ENCODE data around the gene ERN1. TPM values are rescaled to one million over a fixed set of nuclear protein-coding genes. Genes with fewer than 3 reads are reported as not detected.

ERN1 gene
- polyA plus RNA-seq, 1 donor from 2014 or later: 2.3 TPM

- no peak overlapping the region for H3K4me3 ChIP-seq (ENCODE audit: low read length)
- H3K4me2 ChIP-seq (ENCODE audit: low read length): no peak overlapping the region
- no peaks in the 10 kb centered on the region for H3K9me2 ChIP-seq (ENCODE audit: insufficient read depth, low read length)
- H3K79me2 ChIP-seq (replicated peaks; ENCODE audit: insufficient read depth, low read length): no peaks in the 10 kb centered on the region
- H3K36me3 ChIP-seq (ENCODE audit: insufficient read depth, low read length): no peaks in the 10 kb centered on the region
- no peaks in the 10 kb centered on the region for H3F3A ChIP-seq (ENCODE audit: insufficient read depth, low read length, poor library complexity, severe bottlenecking)
- H3K9me3 ChIP-seq (ENCODE audit: low read length): no peaks in the 10 kb centered on the region
- H4K20me1 ChIP-seq (ENCODE audit: insufficient read depth): no peaks in the 10 kb centered on the region
- H3K9ac ChIP-seq (ENCODE audit: low read length): no peak overlapping the region
- no peak for TF ChIP-seq MXI1 (conservative IDR thresholded peaks at IDR 0.05; ENCODE audit: poor library complexity, severe bottlenecking)
- no peaks in the 10 kb centered on the region for H3K27me3 ChIP-seq (ENCODE audit: insufficient read depth, low read depth, low read length)
- no peak overlapping the region for H2AFZ ChIP-seq (ENCODE audit: low read depth, low read length)
- no peak overlapping the region for H3K27ac ChIP-seq (ENCODE audit: low read length)
Observed at GRCh38 chr17:64054304-64054703, 75.6 kb downstream of the ERN1 start.

- Histone ChIP-seq H3K9me3 (ENCODE audit: low read length) (no peaks in the 10 kb centered on the region), H3K36me3 (ENCODE audit: insufficient read depth, low read length) (no peaks in the 10 kb centered on the region), H4K20me1 (ENCODE audit: insufficient read depth) (no peaks in the 10 kb centered on the region), H3F3A (ENCODE audit: insufficient read depth, low read length, poor library complexity, severe bottlenecking) (no peaks in the 10 kb centered on the region), H3K9ac (ENCODE audit: low read length) (no peak overlapping the region), H3K4me2 (ENCODE audit: low read length) (no peak overlapping the region), H3K9me2 (ENCODE audit: insufficient read depth, low read length) (no peaks in the 10 kb centered on the region), H3K27ac (ENCODE audit: low read length) (no peak overlapping the region), H2AFZ (ENCODE audit: low read depth, low read length) (no peak overlapping the region), H3K4me3 (ENCODE audit: low read length) (no peak overlapping the region), H3K27me3 (ENCODE audit: insufficient read depth, low read depth, low read length) (no peaks in the 10 kb centered on the region), H3K79me2 (replicated peaks; ENCODE audit: insufficient read depth, low read length) (no peaks in the 10 kb centered on the region)
- TF ChIP-seq POLR2AphosphoS5 (IDR thresholded peaks at IDR 0.05) (no peak), RAD21 (conservative IDR thresholded peaks at IDR 0.05) (no peak), EZH2 (IDR thresholded peaks at IDR 0.05; ENCODE audit: borderline replicate concordance, insufficient read depth, low read length, poor library complexity, severe bottlenecking) (no peak), CTCF (IDR thresholded peaks at IDR 0.05; ENCODE audit: poor library complexity, severe bottlenecking) (no peak), REST (IDR thresholded peaks at IDR 0.05; ENCODE audit: borderline replicate concordance) (no peak), TAF1 (IDR thresholded peaks at IDR 0.05; ENCODE audit: low read depth) (no peak), SMC3 (conservative IDR thresholded peaks at IDR 0.05; ENCODE audit: poor library complexity) (no peak)
Observed at GRCh38 chr17:64053101-64053500, 76.8 kb downstream of the ERN1 start.

- H3F3A ChIP-seq (ENCODE audit: insufficient read depth, low read length, poor library complexity, severe bottlenecking): no peaks in the 10 kb centered on the region
- H3K4me3 ChIP-seq (ENCODE audit: low read length): no peak overlapping the region
- no peak for TF ChIP-seq MXI1 (conservative IDR thresholded peaks at IDR 0.05; ENCODE audit: poor library complexity, severe bottlenecking)
- TF ChIP-seq RAD21 (conservative IDR thresholded peaks at IDR 0.05): no peak
- no peak for TF ChIP-seq TAF1 (IDR thresholded peaks at IDR 0.05; ENCODE audit: low read depth)
- TF ChIP-seq REST (IDR thresholded peaks at IDR 0.05; ENCODE audit: borderline replicate concordance): no peak
- TF ChIP-seq EP300 (conservative IDR thresholded peaks at IDR 0.05; ENCODE audit: poor library complexity, severe bottlenecking): no peak
- no peak for TF ChIP-seq SMC3 (conservative IDR thresholded peaks at IDR 0.05; ENCODE audit: poor library complexity)
- TF ChIP-seq CTCF (IDR thresholded peaks at IDR 0.05; ENCODE audit: poor library complexity, severe bottlenecking): no peak
- no peak for TF ChIP-seq POLR2AphosphoS5 (IDR thresholded peaks at IDR 0.05)
- TF ChIP-seq EZH2 (IDR thresholded peaks at IDR 0.05; ENCODE audit: borderline replicate concordance, insufficient read depth, low read length, poor library complexity, severe bottlenecking): no peak
- no peaks in the 10 kb centered on the region for H3K36me3 ChIP-seq (ENCODE audit: insufficient read depth, low read length)
- H3K9me2 ChIP-seq (ENCODE audit: insufficient read depth, low read length): no peaks in the 10 kb centered on the region
- H3K9ac ChIP-seq (ENCODE audit: low read length): no peak overlapping the region
- no peaks in the 10 kb centered on the region for H3K27me3 ChIP-seq (ENCODE audit: insufficient read depth, low read depth, low read length)
- H3K79me2 ChIP-seq (replicated peaks; ENCODE audit: insufficient read depth, low read length): no peaks in the 10 kb centered on the region
- no peaks in the 10 kb centered on the region for H4K20me1 ChIP-seq (ENCODE audit: insufficient read depth)
- no peak overlapping the region for H3K4me2 ChIP-seq (ENCODE audit: low read length)
- H3K9me3 ChIP-seq (ENCODE audit: low read length): no peaks in the 10 kb centered on the region
- no peak overlapping the region for H2AFZ ChIP-seq (ENCODE audit: low read depth, low read length)
- no peak overlapping the region for H3K27ac ChIP-seq (ENCODE audit: low read length)
Observed at GRCh38 chr17:64051153-64051552, 78.8 kb downstream of the ERN1 start.

Measured in neural cell (in vitro differentiated cells).